GM19043 (cell line): ENCODE results near the gene RPL13.

ENCODE experiments used
- ATAC-seq: cut with Tn5 transposase; IDR thresholded peaks from one replicate; pipeline ENCODE4 v1.9.1; 2021; ENCODE audit warnings: low read depth; ENCODE audit not compliant: unreplicated experiment

RPL13 gene

GRCh38 chr16:89544713-89545043, 15.8 kb upstream of the RPL13 start:
- no peak for ATAC-seq

DNA sequence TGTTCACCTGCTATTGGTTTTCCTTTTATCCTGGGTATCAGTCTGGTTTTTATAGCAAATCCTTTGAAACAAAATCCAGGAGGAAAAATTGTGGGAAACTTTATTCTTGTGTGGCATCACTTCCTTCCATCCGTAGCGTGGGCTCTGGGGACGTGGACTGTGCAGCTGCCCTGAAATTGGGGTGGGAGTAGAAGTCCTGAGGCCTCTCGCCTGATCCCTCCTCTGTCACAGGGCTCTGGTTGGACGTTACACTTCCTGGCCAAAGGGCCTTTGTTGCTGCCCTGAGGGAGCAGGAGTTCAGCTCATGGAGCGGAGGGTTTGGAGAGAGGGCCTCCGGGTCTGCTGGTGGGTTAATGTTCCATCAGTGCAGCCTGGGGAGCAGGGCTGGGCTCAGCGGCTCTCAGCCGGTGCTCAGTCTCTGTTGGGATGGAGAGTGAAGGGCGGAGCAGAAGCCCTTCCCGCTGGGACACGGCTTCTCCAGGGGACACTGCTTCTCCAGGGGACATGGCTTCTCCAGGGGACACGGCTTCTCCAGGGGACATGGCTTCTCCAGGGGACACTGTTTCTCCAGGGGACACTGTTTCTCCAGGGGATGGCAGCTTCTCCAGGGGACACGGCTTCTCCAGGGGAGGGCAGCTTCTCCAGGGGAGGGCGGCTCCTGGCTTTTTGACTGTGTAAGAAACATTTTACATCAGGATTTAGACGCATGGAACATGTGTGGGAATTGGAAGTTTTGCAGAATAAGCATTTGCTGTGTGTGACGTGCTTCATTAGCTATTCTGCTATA, 15.2 kb upstream of the RPL13 start:
- ATAC-seq, result no peak

GRCh38 chr16:89545831-89546574, 14.5 kb upstream of the RPL13 start:
- ATAC-seq, result no peak

GRCh38 chr16:89546781-89547180, 13.7 kb upstream of the RPL13 start:
- no peak for ATAC-seq

DNA sequence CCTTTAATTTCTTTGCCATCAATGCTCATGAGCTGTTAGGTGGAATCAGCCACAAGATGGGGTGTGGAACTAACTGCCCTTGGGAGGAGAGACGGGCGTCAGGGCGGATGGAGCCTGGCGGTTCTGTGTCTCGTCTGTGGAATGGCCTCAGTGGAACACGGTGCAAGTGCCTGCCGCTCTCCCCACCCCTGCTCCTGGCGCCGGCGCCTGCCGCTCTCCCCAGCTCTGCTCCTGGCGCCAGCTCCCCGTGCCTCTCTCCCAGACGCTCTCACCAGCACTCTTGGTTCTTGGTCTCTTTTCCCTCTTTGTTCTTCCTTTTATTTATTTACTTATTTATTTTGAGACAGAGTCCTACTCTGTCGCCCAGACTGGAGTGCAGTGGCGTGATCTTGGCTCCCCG, 13.2 kb upstream of the RPL13 start:
- ATAC-seq, result no peak

DNA sequence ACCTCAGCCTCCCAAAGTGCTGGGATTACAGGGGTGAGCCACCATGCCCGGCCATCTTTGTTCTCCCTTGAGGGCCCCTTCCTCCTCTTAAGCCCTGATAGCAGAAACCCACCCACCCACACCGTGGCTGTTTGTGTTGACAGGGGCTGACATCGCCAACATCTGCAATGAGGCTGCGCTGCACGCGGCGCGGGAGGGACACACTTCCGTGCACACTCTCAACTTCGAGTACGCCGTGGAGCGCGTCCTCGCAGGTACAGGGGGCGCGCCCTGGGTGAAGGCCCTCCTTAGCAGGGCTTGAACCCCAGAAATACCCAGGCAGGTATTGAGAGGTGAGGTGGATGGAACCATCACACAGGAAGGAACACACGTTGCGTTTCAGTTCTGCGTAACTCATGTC, 12.6 kb upstream of the RPL13 start:
- no peak for ATAC-seq

DNA sequence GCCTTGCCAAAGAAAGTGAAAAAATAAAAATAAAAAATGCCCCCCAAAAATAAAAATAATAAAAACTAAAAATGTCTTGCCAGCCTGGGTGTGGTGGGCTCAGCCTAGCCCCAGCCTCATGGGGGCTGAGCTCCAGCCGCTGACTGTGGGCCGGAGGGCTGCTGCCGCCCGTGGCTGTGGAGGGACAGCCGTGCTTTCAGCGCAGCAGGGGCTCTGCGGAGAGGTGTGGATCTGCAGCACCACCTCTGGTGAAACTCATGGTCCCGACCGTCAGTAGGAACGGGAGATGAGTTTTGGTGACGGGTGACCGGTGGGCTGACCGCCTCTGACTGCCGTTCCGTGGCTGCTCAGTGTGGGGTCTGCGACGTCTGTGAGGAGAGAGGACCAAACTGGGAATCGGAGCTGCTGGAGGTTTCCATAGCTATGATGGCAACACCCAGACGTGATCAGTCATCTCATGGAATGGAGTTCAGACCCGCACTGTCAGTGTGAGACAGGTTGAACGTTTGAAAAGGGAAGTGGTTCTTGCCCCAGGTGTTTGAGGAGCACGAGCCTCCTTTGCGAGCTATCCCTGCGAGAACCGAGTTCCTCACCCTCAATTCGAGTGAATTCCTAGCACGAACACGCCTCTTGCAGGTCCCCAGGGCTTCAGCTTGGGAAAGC, 12.0 kb upstream of the RPL13 start:
- ATAC-seq, result no peak

GRCh38 chr16:89549007-89549700, 11.3 kb upstream of the RPL13 start:
- ATAC-seq, result no peak

GRCh38 chr16:89550421-89551007, 10.0 kb upstream of the RPL13 start:
- ATAC-seq, result no peak

DNA sequence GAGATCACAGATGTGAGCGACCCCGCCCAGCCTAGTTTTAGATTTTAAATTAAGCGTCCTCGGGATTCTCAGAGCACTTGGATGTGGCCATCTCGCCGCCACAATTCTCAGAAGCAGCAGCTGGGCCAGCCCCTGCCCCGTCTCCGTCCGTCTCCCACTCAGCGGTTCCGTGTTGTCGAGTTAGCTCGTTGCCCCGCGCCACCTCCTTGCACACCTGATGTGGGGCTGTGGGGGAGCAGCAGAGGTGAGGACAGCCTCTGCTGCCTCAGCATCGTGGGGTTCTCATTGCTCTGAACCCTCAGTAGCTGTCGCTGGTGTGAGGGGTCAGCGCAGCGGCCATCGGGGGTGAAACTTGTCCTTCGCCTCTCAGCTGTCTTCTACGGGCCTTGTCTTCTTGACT, 8.2 kb upstream of the RPL13 start:
- ATAC-seq, result no peak

- ATAC-seq, result no peak
Observed at GRCh38 chr16:89552913-89553312, 7.6 kb upstream of the RPL13 start.

- ATAC-seq, result no peak
Observed at GRCh38 chr16:89553733-89554132, 6.7 kb upstream of the RPL13 start.

GRCh38 chr16:89554343-89554742, 6.1 kb upstream of the RPL13 start:
- ATAC-seq, result no peak

DNA sequence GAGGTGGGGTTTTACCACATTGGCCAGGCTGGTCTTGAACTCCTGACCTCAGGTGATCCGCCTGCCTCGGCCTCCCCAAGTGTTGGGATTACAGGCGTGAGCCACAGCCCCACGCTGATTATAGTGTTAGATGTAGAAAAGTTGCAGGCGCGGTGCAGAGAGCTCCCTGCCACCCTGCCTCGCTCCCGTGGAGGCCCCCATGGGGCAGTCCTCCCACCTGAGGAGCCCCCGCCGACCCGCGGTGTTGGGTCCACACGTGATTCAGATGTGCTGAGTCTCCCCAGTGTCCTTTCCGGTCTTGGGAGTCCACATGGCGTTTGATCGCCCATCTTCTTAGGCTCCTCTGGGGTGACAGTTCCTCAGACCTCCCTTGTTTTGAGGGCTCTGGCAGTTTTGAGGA, 5.2 kb upstream of the RPL13 start:
- ATAC-seq, result no peak

GRCh38 chr16:89555780-89556179, 4.7 kb upstream of the RPL13 start:
- ATAC-seq, result no peak

- no peak for ATAC-seq
Observed at GRCh38 chr16:89556750-89557689, 3.5 kb upstream of the RPL13 start.

DNA sequence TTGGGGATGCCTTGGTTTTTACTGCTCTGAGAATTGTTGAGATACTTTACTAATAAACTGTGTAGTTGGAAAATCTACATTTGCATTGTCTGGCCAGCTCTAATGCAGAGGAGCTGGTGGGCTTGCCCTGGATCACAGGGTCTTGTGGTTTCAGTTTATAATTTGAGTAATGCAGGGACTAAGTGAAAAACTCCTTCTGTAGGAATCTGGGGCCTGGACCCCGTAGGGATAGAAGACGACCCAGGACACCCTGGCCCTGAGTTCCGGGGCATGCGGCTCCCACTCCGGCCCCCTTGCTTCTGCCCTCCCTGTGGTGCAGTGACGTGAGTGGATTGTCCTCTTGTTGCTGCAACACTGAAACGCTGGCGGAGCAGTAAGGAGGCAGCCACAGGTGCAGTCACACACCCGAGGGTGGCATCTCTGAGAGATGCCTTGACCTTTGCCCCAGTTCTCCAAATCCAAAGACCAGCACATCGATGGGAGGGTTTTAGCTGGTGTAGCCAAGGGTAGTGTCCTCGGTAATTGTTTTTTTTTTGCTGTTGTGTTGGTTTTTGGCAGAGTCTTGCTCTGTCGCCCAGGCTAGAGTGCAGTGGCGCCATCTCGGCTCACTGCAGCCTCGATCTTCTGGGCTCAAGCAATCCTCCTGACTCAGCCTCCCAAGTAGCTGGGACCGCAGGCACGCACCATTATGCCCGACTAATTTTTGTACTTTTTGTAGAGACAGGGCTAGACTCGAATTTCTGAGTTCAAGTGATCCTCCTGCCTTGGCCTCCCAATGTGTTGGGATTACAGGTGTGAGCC, 2.6 kb upstream of the RPL13 start:
- no peak for ATAC-seq

GRCh38 chr16:89561142-89561883, 831 bp downstream of the RPL13 start:
- ATAC-seq, result no peak
